GM10248 (cell line): ENCODE measurements around the gene POU2F1.

Experiments
- CTCF ChIA-PET: fragments of 300-600 bp; sonication (Branson Sonifier 250); formaldehyde crosslinking; extraction: SDS; loops from one replicate; lab custom pipeline; 2021; ENCODE audit warnings: antibody characterized with exemption; lab: Yijun Ruan, JAX
- POLR2A ChIA-PET: fragments of 350-650 bp; sonication (Branson Sonifier 250); formaldehyde crosslinking; extraction: SDS; loops from one replicate; lab custom pipeline; 2020; ENCODE audit warnings: antibody characterized with exemption; lab: Yijun Ruan, JAX
- DNase-seq: peaks from one replicate; pipeline ENCODE4 v3.0.0; 2012; ENCODE audit errors: extremely low spot score
- CTCF ChIP-seq: IDR thresholded peaks from 2 replicates; pipeline ENCODE4 v1.5.1; 2012; ENCODE audit warnings: mild to moderate bottlenecking, low read depth; ENCODE audit errors: extremely low read depth, missing control alignments, control extremely low read depth

The POU2F1 gene

GRCh38 chr1:167362638-167363037 lies 142.0 kb downstream of the POU2F1 start:
- DNase-seq = no peak
- CTCF ChIA-PET = interaction anchor here (0.9 to 1.4 kb wide), 2 partner anchors 11 to 84 kb away, joined by 4 read pairs; no protein-coding TSS in a partner anchor
- TF ChIP-seq CTCF = no peak
- POLR2A ChIA-PET = no interaction called here

GRCh38 chr1:167364826-167365225 lies 144.1 kb downstream of the POU2F1 start:
- TF ChIP-seq CTCF = no peak
- CTCF ChIA-PET = interaction anchor here (0.8 to 3.4 kb wide), 4 partner anchors 9 to 191 kb away, joined by 3 to 12 read pairs (median 4); no protein-coding TSS in a partner anchor
- DNase-seq = no peak
- POLR2A ChIA-PET = interaction anchor here (0.7 kb wide), 1 partner anchor 374 kb away, joined by 3 read pairs; no protein-coding TSS in a partner anchor

GRCh38 chr1:167365360-167365759 lies 144.7 kb downstream of the POU2F1 start:
- POLR2A ChIA-PET = no interaction called here

GRCh38 chr1:167367705-167368104 lies 147.0 kb downstream of the POU2F1 start:
- no peak for DNase-seq
- no peak for TF ChIP-seq CTCF
- ChIA-PET POLR2A (no interaction called here), CTCF (interaction anchor here (1.0 to 3.4 kb wide), 2 partner anchors 15 to 147 kb away, joined by 3 to 12 read pairs; partner anchors contain the start of gene POU2F1)

More at GRCh38 chr1:167365360-167365759, 144.7 kb downstream of the POU2F1 start:
- CTCF ChIA-PET = interaction anchor here (0.9 to 3.4 kb wide), 6 partner anchors 9 to 190 kb away, joined by 3 to 12 read pairs (median 4); no protein-coding TSS in a partner anchor
- no peak for TF ChIP-seq CTCF
- DNase-seq = no peak

GRCh38 chr1:167369175-167369574 lies 148.5 kb downstream of the POU2F1 start:
- POLR2A ChIA-PET = no interaction called here
- no peak for DNase-seq
- TF ChIP-seq CTCF = no peak
- CTCF ChIA-PET = interaction anchor here (1.0 to 1.6 kb wide), 7 partner anchors 18 to 186 kb away, joined by 3 to 4 read pairs (median 3); no protein-coding TSS in a partner anchor

GRCh38 chr1:167369933-167370332 lies 149.2 kb downstream of the POU2F1 start:
- no peak for TF ChIP-seq CTCF
- no peak for DNase-seq
- CTCF ChIA-PET = interaction anchor here (1.0 to 1.6 kb wide), 5 partner anchors 27 to 186 kb away, joined by 3 to 4 read pairs (median 3); no protein-coding TSS in a partner anchor
- POLR2A ChIA-PET = no interaction called here
